HEK293 (cell line): ENCODE data around the gene ARHGAP35.
A peak's percentile ranks its signal among the peaks of the same experiment; 100 is the strongest.

Experiments
- BCL11A ChIP-seq: fragments of 450-650 bp; formaldehyde crosslinking; IDR thresholded peaks from 2 replicates; pipeline ENCODE4 v1.5.1; 2016; ENCODE audit warnings: low read depth, missing biosample characterization, missing genetic modification characterization
- FEZF1 ChIP-seq: fragments of 450-650 bp; formaldehyde crosslinking; IDR thresholded peaks from 2 replicates; pipeline ENCODE4 v1.5.1; 2016; ENCODE audit warnings: missing biosample characterization, missing genetic modification characterization
- KLF1 ChIP-seq: fragments of 450-650 bp; formaldehyde crosslinking; IDR thresholded peaks from 2 replicates; pipeline ENCODE4 v1.5.1; 2016; ENCODE audit warnings: missing biosample characterization, missing genetic modification characterization
- KLF10 ChIP-seq: fragments of 450-650 bp; IDR thresholded peaks from 2 replicates; pipeline ENCODE4 v1.5.1; 2018; ENCODE audit warnings: missing biosample characterization, mild to moderate bottlenecking, missing genetic modification characterization
- KLF8 ChIP-seq: fragments of 450-650 bp; formaldehyde crosslinking; IDR thresholded peaks from 2 replicates; pipeline ENCODE4 v1.5.1; 2016; ENCODE audit warnings: missing biosample characterization, missing genetic modification characterization
- REPIN1 ChIP-seq: fragments of 450-650 bp; formaldehyde crosslinking; IDR thresholded peaks from 2 replicates; pipeline ENCODE4 v1.5.1; 2017; ENCODE audit warnings: missing biosample characterization, missing genetic modification characterization, low read depth
- SP7 ChIP-seq: fragments of 450-650 bp; formaldehyde crosslinking; IDR thresholded peaks from 2 replicates; pipeline ENCODE4 v1.5.1; 2016; ENCODE audit warnings: missing biosample characterization, missing genetic modification characterization
- YY2 ChIP-seq: fragments of 450-650 bp; formaldehyde crosslinking; IDR thresholded peaks from 2 replicates; pipeline ENCODE4 v1.5.1; 2016; ENCODE audit warnings: missing biosample characterization, missing genetic modification characterization
- ZBTB1 ChIP-seq: fragments of 450-650 bp; formaldehyde crosslinking; IDR thresholded peaks from 2 replicates; pipeline ENCODE4 v1.5.1; 2016; ENCODE audit warnings: missing biosample characterization, missing genetic modification characterization
- ZBTB17 ChIP-seq: fragments of 450-650 bp; formaldehyde crosslinking; IDR thresholded peaks from 2 replicates; pipeline ENCODE4 v1.5.1; 2016; ENCODE audit warnings: missing biosample characterization, missing genetic modification characterization
- ZBTB26 ChIP-seq: fragments of 450-650 bp; formaldehyde crosslinking; optimal IDR thresholded peaks from 2 replicates; pipeline ENCODE3; 2016; ENCODE audit warnings: missing biosample characterization, mild to moderate bottlenecking, missing genetic modification characterization
- ZBTB6 ChIP-seq: fragments of 450-650 bp; formaldehyde crosslinking; IDR thresholded peaks from 2 replicates; pipeline ENCODE4 v1.5.1; 2017; ENCODE audit warnings: missing biosample characterization, missing genetic modification characterization
- ZIC2 ChIP-seq: fragments of 450-650 bp; formaldehyde crosslinking; IDR thresholded peaks from 2 replicates; pipeline ENCODE4 v1.5.1; 2016; ENCODE audit warnings: missing biosample characterization, missing genetic modification characterization
- ZNF157 ChIP-seq: fragments of 450-650 bp; formaldehyde crosslinking; IDR thresholded peaks from 2 replicates; pipeline ENCODE4 v1.5.1; 2016; ENCODE audit warnings: missing biosample characterization, missing genetic modification characterization
- ZNF202 ChIP-seq: fragments of 450-650 bp; formaldehyde crosslinking; IDR thresholded peaks from 2 replicates; pipeline ENCODE4 v1.5.1; 2016; ENCODE audit warnings: missing biosample characterization, missing genetic modification characterization, borderline replicate concordance
- ZNF211 ChIP-seq: fragments of 450-650 bp; formaldehyde crosslinking; IDR thresholded peaks from 2 replicates; pipeline ENCODE4 v1.5.1; 2016; ENCODE audit warnings: low read depth, missing biosample characterization, missing genetic modification characterization
- ZNF239 ChIP-seq: fragments of 450-650 bp; formaldehyde crosslinking; IDR thresholded peaks from 2 replicates; pipeline ENCODE4 v1.5.1; 2016; ENCODE audit warnings: missing biosample characterization, missing genetic modification characterization
- ZNF26 ChIP-seq: fragments of 450-650 bp; formaldehyde crosslinking; IDR thresholded peaks from 2 replicates; pipeline ENCODE4 v1.5.1; 2016; ENCODE audit warnings: missing biosample characterization, missing genetic modification characterization
- ZNF335 ChIP-seq: fragments of 450-650 bp; formaldehyde crosslinking; conservative IDR thresholded peaks from 2 replicates; pipeline ENCODE4 v1.5.1; 2016; ENCODE audit warnings: missing biosample characterization, missing genetic modification characterization
- ZNF433 ChIP-seq: fragments of 450-650 bp; formaldehyde crosslinking; IDR thresholded peaks from 2 replicates; pipeline ENCODE4 v1.5.1; 2016; ENCODE audit warnings: missing biosample characterization, missing genetic modification characterization, low read depth
- ZNF501 ChIP-seq: fragments of 450-650 bp; formaldehyde crosslinking; IDR thresholded peaks from 2 replicates; pipeline ENCODE4 v1.5.1; 2016; ENCODE audit warnings: missing biosample characterization, missing genetic modification characterization
- ZNF624 ChIP-seq: fragments of 450-650 bp; formaldehyde crosslinking; IDR thresholded peaks from 2 replicates; pipeline ENCODE4 v1.5.1; 2017; ENCODE audit warnings: missing biosample characterization, missing genetic modification characterization
- ZNF654 ChIP-seq: fragments of 450-650 bp; formaldehyde crosslinking; IDR thresholded peaks from 2 replicates; pipeline ENCODE4 v1.5.1; 2016; ENCODE audit warnings: low read depth, missing biosample characterization, missing genetic modification characterization
- ZNF658 ChIP-seq: fragments of 450-650 bp; formaldehyde crosslinking; IDR thresholded peaks from 2 replicates; pipeline ENCODE4; 2016; ENCODE audit warnings: missing biosample characterization, missing genetic modification characterization
- ZNF677 ChIP-seq: fragments of 450-650 bp; IDR thresholded peaks from 2 replicates; pipeline ENCODE4 v1.5.0; 2018; ENCODE audit warnings: missing biosample characterization, mild to moderate bottlenecking, missing genetic modification characterization, moderate library complexity
- ZNF701 ChIP-seq: fragments of 450-650 bp; formaldehyde crosslinking; IDR thresholded peaks from 2 replicates; pipeline ENCODE4 v1.5.1; 2016; ENCODE audit warnings: missing biosample characterization, missing genetic modification characterization
- ZNF792 ChIP-seq: fragments of 450-650 bp; formaldehyde crosslinking; IDR thresholded peaks from 2 replicates; pipeline ENCODE4 v1.5.1; 2016; ENCODE audit warnings: missing biosample characterization, missing genetic modification characterization
- ZXDB ChIP-seq: fragments of 450-650 bp; formaldehyde crosslinking; IDR thresholded peaks from 2 replicates; pipeline ENCODE4 v1.5.1; 2016; ENCODE audit warnings: missing biosample characterization, missing genetic modification characterization
- TF ChIP-seq, protein P1 (sequence below): fragments of 450-650 bp; formaldehyde crosslinking; IDR thresholded peaks from 2 replicates; pipeline ENCODE4 v1.5.1; 2016; ENCODE audit warnings: missing biosample characterization, missing genetic modification characterization
- TF ChIP-seq, protein P2 (sequence below): fragments of 450-650 bp; formaldehyde crosslinking; IDR thresholded peaks from 2 replicates; pipeline ENCODE4 v1.5.1; 2016; ENCODE audit warnings: missing biosample characterization, missing genetic modification characterization, borderline replicate concordance

The ARHGAP35 gene

DNA sequence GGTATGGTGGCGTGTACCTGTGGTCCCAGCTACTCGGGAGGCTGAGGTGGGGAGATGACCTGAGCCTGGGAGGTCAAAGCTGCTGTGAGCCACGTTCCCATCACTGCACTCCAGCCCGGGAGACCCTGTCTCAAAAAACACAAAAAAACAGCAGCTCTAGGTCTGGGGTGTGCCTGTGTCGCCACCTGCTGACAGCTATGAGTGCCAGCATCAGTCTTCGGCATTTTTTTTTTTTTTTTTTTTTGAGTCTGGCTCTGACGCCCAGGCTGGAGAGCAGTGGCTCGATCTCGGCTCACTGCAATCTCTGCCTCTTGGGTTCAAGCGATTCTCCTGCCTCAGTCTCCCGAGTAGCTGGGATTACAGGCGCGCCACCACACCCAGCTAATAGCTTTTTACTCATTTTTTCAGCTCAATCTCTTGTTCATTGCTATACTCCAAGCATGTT, 20.3 kb upstream of the ARHGAP35 start (continued):
- no peak for TF ChIP-seq ZNF433 (tag by site-specific recombination)
- TF ChIP-seq ZNF211, result no peak
- TF ChIP-seq, protein P1, sequence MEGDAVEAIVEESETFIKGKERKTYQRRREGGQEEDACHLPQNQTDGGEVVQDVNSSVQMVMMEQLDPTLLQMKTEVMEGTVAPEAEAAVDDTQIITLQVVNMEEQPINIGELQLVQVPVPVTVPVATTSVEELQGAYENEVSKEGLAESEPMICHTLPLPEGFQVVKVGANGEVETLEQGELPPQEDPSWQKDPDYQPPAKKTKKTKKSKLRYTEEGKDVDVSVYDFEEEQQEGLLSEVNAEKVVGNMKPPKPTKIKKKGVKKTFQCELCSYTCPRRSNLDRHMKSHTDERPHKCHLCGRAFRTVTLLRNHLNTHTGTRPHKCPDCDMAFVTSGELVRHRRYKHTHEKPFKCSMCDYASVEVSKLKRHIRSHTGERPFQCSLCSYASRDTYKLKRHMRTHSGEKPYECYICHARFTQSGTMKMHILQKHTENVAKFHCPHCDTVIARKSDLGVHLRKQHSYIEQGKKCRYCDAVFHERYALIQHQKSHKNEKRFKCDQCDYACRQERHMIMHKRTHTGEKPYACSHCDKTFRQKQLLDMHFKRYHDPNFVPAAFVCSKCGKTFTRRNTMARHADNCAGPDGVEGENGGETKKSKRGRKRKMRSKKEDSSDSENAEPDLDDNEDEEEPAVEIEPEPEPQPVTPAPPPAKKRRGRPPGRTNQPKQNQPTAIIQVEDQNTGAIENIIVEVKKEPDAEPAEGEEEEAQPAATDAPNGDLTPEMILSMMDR (tag by site-specific recombination), result peak; percentile 90
- peak; percentile 82 for TF ChIP-seq ZBTB6 (tag by site-specific recombination)
- TF ChIP-seq KLF8 (tag by site-specific recombination), result 0 out of 2 replicates have a peak, but pooled peaks have one; percentile 40
- TF ChIP-seq FEZF1 (tag by site-specific recombination), result no peak
- TF ChIP-seq ZNF239 (tag by site-specific recombination), result no peak
- TF ChIP-seq ZNF624 (tag by site-specific recombination), result no peak
- TF ChIP-seq ZNF26 (tag by site-specific recombination), result no peak
- TF ChIP-seq ZNF157 (tag by site-specific recombination), result no peak
- TF ChIP-seq ZXDB (tag by site-specific recombination), result peak; percentile 75
- TF ChIP-seq ZBTB1 (tag by site-specific recombination), result no peak
- TF ChIP-seq ZNF658 (tag by site-specific recombination), result no peak
- peak; percentile 91 for TF ChIP-seq ZNF654
- no peak for TF ChIP-seq ZNF792
- TF ChIP-seq BCL11A (tag by site-specific recombination), result no peak
- TF ChIP-seq KLF10 (tag by site-specific recombination), result no peak
- TF ChIP-seq ZNF677 (tag by site-specific recombination), result no peak
- TF ChIP-seq, protein P2, sequence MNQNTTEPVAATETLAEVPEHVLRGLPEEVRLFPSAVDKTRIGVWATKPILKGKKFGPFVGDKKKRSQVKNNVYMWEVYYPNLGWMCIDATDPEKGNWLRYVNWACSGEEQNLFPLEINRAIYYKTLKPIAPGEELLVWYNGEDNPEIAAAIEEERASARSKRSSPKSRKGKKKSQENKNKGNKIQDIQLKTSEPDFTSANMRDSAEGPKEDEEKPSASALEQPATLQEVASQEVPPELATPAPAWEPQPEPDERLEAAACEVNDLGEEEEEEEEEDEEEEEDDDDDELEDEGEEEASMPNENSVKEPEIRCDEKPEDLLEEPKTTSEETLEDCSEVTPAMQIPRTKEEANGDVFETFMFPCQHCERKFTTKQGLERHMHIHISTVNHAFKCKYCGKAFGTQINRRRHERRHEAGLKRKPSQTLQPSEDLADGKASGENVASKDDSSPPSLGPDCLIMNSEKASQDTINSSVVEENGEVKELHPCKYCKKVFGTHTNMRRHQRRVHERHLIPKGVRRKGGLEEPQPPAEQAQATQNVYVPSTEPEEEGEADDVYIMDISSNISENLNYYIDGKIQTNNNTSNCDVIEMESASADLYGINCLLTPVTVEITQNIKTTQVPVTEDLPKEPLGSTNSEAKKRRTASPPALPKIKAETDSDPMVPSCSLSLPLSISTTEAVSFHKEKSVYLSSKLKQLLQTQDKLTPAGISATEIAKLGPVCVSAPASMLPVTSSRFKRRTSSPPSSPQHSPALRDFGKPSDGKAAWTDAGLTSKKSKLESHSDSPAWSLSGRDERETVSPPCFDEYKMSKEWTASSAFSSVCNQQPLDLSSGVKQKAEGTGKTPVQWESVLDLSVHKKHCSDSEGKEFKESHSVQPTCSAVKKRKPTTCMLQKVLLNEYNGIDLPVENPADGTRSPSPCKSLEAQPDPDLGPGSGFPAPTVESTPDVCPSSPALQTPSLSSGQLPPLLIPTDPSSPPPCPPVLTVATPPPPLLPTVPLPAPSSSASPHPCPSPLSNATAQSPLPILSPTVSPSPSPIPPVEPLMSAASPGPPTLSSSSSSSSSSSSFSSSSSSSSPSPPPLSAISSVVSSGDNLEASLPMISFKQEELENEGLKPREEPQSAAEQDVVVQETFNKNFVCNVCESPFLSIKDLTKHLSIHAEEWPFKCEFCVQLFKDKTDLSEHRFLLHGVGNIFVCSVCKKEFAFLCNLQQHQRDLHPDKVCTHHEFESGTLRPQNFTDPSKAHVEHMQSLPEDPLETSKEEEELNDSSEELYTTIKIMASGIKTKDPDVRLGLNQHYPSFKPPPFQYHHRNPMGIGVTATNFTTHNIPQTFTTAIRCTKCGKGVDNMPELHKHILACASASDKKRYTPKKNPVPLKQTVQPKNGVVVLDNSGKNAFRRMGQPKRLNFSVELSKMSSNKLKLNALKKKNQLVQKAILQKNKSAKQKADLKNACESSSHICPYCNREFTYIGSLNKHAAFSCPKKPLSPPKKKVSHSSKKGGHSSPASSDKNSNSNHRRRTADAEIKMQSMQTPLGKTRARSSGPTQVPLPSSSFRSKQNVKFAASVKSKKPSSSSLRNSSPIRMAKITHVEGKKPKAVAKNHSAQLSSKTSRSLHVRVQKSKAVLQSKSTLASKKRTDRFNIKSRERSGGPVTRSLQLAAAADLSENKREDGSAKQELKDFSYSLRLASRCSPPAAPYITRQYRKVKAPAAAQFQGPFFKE, result no peak
- peak; percentile 47; the same call in 1 of the 2 replicates for TF ChIP-seq SP7 (tag by site-specific recombination)
- TF ChIP-seq ZBTB26 (tag by site-specific recombination), result no peak
- peak; percentile 70 for TF ChIP-seq ZBTB17 (tag by site-specific recombination)
- no peak for TF ChIP-seq ZNF202 (tag by site-specific recombination)
- TF ChIP-seq ZIC2 (tag by site-specific recombination), result no peak
- no peak for TF ChIP-seq REPIN1 (tag by site-specific recombination)
- TF ChIP-seq YY2 (tag by site-specific recombination), result no peak
- TF ChIP-seq ZNF501, result 0 out of 2 replicates have a peak, but pooled peaks have one; percentile 30
- TF ChIP-seq ZNF335, result 0 out of 2 replicates have a peak, but pooled peaks have one; percentile 12
- 0 out of 2 replicates have a peak, but pooled peaks have one; percentile 13 for TF ChIP-seq KLF1
- TF ChIP-seq ZNF701 (tag by site-specific recombination), result no peak
